Esophagus squamous epithelium (tissue), 5 donors: ENCODE data around the gene IGF2BP3. TPM values are rescaled to one million over a fixed set of nuclear protein-coding genes. Genes with fewer than 3 reads are reported as not detected.

Source experiments
- DNase-seq: peaks from one replicate; lab custom pipeline; 2025; lab: John Stamatoyannopoulos, UW
- H3K27ac ChIP-seq, 4 donors: fragments of 200-600 bp; sonication (generic); one replicate each; pipeline ENCODE4 v1.5.1; 2016 to 2019; ENCODE audit warnings: mild to moderate bottlenecking in 1 of 4
- H3K27me3 ChIP-seq, 4 donors: fragments of 200-600 bp; sonication (generic); 1 replicate in 3 of 4; 2 replicates in 1 of 4; pipeline versions ENCODE4 v1.5.1 to v1.6.0; 2017 to 2021; ENCODE audit warnings: antibody characterized with exemption in 1 of 4
- H3K36me3 ChIP-seq, 3 donors: fragments of 200-600 bp; sonication (generic); one replicate each; pipeline ENCODE4 v1.5.1; 2016 to 2019
- H3K4me1 ChIP-seq, 3 donors: fragments of 200-600 bp; sonication (generic); one replicate each; pipeline ENCODE4 v1.5.1; 2017 to 2019
- H3K4me3 ChIP-seq, 4 donors: fragments of 200-600 bp; sonication (generic); 1 replicate in 3 of 4; 2 replicates in 1 of 4; pipeline ENCODE4 v1.5.1; 2016 to 2019; ENCODE audit warnings: mild to moderate bottlenecking in 2 of 4, moderate library complexity in 1 of 4
- H3K9me3 ChIP-seq, 3 donors: fragments of 200-600 bp; sonication (generic); one replicate each; pipeline ENCODE4 v1.5.1; 2016 to 2019
- CTCF ChIP-seq, 6 experiments: fragments of 450-650 bp in 4 of 6; fragments of 200-600 bp in 2 of 6; sonication (generic) in 2 of 6; IDR thresholded peaks; one replicate each; pipeline ENCODE4 v1.5.1; 2016 to 2019; ENCODE audit warnings: antibody characterized with exemption in 6 of 6, mild to moderate bottlenecking in 4 of 6, moderate library complexity in 4 of 6
- POLR2A ChIP-seq, 4 donors: fragments of 450-650 bp; IDR thresholded peaks; one replicate each; pipeline ENCODE4 v1.6.1; 2017; ENCODE audit warnings: antibody characterized with exemption in 4 of 4, mild to moderate bottlenecking in 4 of 4, moderate library complexity in 3 of 4
- WGBS, 2 donors: methylation state at CpG; one replicate each; pipeline ENCODE4 v1.1.5; 2018; 5-methylcytosine and 5-hydroxymethylcytosine counted together
- intact Hi-C: fragments of 100-400 bp; cut with DNase I; formaldehyde crosslinking; loops from one replicate; pipeline ENCODE4 v1.15.0; 2022
- total RNA-seq, 4 donors: library from RNA; depleted of rRNA; stranded (reverse); fragments of >200 nt; gene quantifications; one replicate each; pipeline ENCODE4 v1.1.0, GENCODE V29; 2016
- donor health status: DM: yes; HTN: yes; CAD: no.

The IGF2BP3 gene
- total RNA-seq, 4 donors from 2014 or later = 1.3 to 9.3 (median 7.2) TPM

GRCh38 chr7:23443974-23444373 is 26.3 kb downstream of the IGF2BP3 start:
- no peak overlapping the region for H3K27ac ChIP-seq
- H3K4me1 ChIP-seq = no peaks in the 10 kb centered on the region
- no peaks in the 10 kb centered on the region for H3K36me3 ChIP-seq
- DNase-seq = no peak
- TF ChIP-seq CTCF (IDR thresholded peaks at IDR 0.05) (no peak), POLR2A (IDR thresholded peaks at IDR 0.05) (no peak)
- intact Hi-C loops = no loop called here
- WGBS, 2 donors = 54 to 79% methylated on average over 1 of the region's 1 CpG
- peaks cover 0 to 24% (median 0%) of the 10 kb centered on the region in 4 donors for H3K27me3 ChIP-seq
- H3K4me3 ChIP-seq = no peak overlapping the region
- no peaks in the 10 kb centered on the region for H3K9me3 ChIP-seq

- H3K9me3 ChIP-seq = no peaks in the 10 kb centered on the region
- no peaks in the 10 kb centered on the region for H3K4me1 ChIP-seq
- H3K4me3 ChIP-seq = no peak overlapping the region
- WGBS, 2 donors = 87 to 97% methylated on average over 4 of the region's 4 CpGs
- no peak for DNase-seq
- no peak overlapping the region for H3K27ac ChIP-seq
- peaks cover 0 to 6% (median 0%) of the 10 kb centered on the region in 4 donors for H3K27me3 ChIP-seq
- intact Hi-C loops = no loop called here
- TF ChIP-seq POLR2A (IDR thresholded peaks at IDR 0.05) = no peak
- H3K36me3 ChIP-seq = no peaks in the 10 kb centered on the region
Measured at GRCh38 chr7:23438171-23438570, 32.1 kb downstream of the IGF2BP3 start.

GRCh38 chr7:23434147-23434917 is 36.0 kb downstream of the IGF2BP3 start:
- Histone ChIP-seq H3K27ac (no peak overlapping the region), H3K36me3 (no peaks in the 10 kb centered on the region), H3K9me3 (no peaks in the 10 kb centered on the region), H3K27me3 (peaks cover 0 to 14% (median 0%) of the 10 kb centered on the region in 4 donors), H3K4me1 (no peaks in the 10 kb centered on the region), H3K4me3 (no peak overlapping the region)
- no peak for DNase-seq
- WGBS, 2 donors = 75 to 89% methylated on average over 5 of the region's 5 CpGs
- TF ChIP-seq CTCF (IDR thresholded peaks at IDR 0.05) (no peak), POLR2A (IDR thresholded peaks at IDR 0.05) (no peak)
- intact Hi-C loops = no loop called here

GRCh38 chr7:23431702-23432199 is 38.5 kb downstream of the IGF2BP3 start:
- DNase-seq = no peak
- H3K4me1 ChIP-seq = no peaks in the 10 kb centered on the region
- intact Hi-C loops = no loop called here
- no peak for TF ChIP-seq CTCF (IDR thresholded peaks at IDR 0.05)
- no peak for TF ChIP-seq POLR2A (IDR thresholded peaks at IDR 0.05)
- no peak overlapping the region for H3K27ac ChIP-seq
- no peaks in the 10 kb centered on the region for H3K9me3 ChIP-seq
- peaks cover 0 to 12% (median 0%) of the 10 kb centered on the region in 4 donors for H3K27me3 ChIP-seq
- no peak overlapping the region for H3K4me3 ChIP-seq
- H3K36me3 ChIP-seq = no peaks in the 10 kb centered on the region
- 61 to 71% methylated on average over 7 of the region's 7 CpGs for WGBS, 2 donors

GRCh38 chr7:23430893-23431259 is 39.4 kb downstream of the IGF2BP3 start:
- intact Hi-C loops = no loop called here
- no peak overlapping the region for H3K4me3 ChIP-seq
- no peaks in the 10 kb centered on the region for H3K9me3 ChIP-seq
- TF ChIP-seq CTCF (IDR thresholded peaks at IDR 0.05) (no peak), POLR2A (IDR thresholded peaks at IDR 0.05) (no peak)
- H3K36me3 ChIP-seq = no peaks in the 10 kb centered on the region
- WGBS, 2 donors = 84 to 88% methylated on average over 4 of the region's 4 CpGs
- DNase-seq = no peak
- peaks cover 0 to 11% (median 0%) of the 10 kb centered on the region in 4 donors for H3K27me3 ChIP-seq
- no peaks in the 10 kb centered on the region for H3K4me1 ChIP-seq
- H3K27ac ChIP-seq = no peak overlapping the region
